Activated naive CD4-positive, alpha-beta T cell treated with anti-CD3 and anti-CD28 coated beads for 36 hours (primary cell): Measurements from ENCODE around the gene DLK2. TPM values are rescaled to one million over a fixed set of nuclear protein-coding genes. Genes with fewer than 3 reads are reported as not detected.
A peak's percentile ranks its signal among the peaks of the same experiment; 100 is the strongest.
"Not testable (repeated sequence)": the region's sequence is repeated elsewhere in the genome, so short reads cannot be mapped to it uniquely, and the experiment has no call there.

Source experiments
- CTCF ChIA-PET: fragments of 350-600 bp; sonication (Branson Sonifier 250); formaldehyde crosslinking; loops from one replicate; lab custom pipeline; 2021; ENCODE audit warnings: antibody characterized with exemption; lab: Charles Lee
- DNase-seq: peaks from one replicate; pipeline ENCODE4 v3.0.0-alpha.2; 2020
- H3K27ac Mint-ChIP-seq: one replicate; pipeline ENCODE4 v1.8.0; 2021; ENCODE audit warnings: mild to moderate bottlenecking, mixed read lengths
- H3K27me3 Mint-ChIP-seq: one replicate; pipeline ENCODE4 v1.8.0; 2021; ENCODE audit warnings: low read depth, mixed read lengths
- H3K36me3 Mint-ChIP-seq: one replicate; pipeline ENCODE4 v1.8.0; 2021; ENCODE audit warnings: low read depth, mixed read lengths
- H3K4me1 Mint-ChIP-seq: one replicate; pipeline ENCODE4 v1.8.0; 2021; ENCODE audit warnings: low read depth, mixed read lengths
- H3K4me3 Mint-ChIP-seq: one replicate; pipeline ENCODE4 v1.8.0; 2021; ENCODE audit warnings: mild to moderate bottlenecking, moderate library complexity, mixed read lengths
- H3K9me3 Mint-ChIP-seq: one replicate; pipeline ENCODE4 v1.8.0; 2021; ENCODE audit warnings: mixed read lengths
- intact Hi-C: fragments of 100-400 bp; cut with micrococcal nuclease; formaldehyde crosslinking; loops from one replicate; pipeline ENCODE4 v1.15.1; 2023
- total RNA-seq, 2 experiments: library from RNA; stranded (reverse); gene quantifications; one replicate each; pipeline ENCODE4 v1.2.3, GENCODE V29; 2021

Gene DLK2
- total RNA-seq, 2 experiments from 2014 or later: 0.47 to 0.52 TPM

DNA sequence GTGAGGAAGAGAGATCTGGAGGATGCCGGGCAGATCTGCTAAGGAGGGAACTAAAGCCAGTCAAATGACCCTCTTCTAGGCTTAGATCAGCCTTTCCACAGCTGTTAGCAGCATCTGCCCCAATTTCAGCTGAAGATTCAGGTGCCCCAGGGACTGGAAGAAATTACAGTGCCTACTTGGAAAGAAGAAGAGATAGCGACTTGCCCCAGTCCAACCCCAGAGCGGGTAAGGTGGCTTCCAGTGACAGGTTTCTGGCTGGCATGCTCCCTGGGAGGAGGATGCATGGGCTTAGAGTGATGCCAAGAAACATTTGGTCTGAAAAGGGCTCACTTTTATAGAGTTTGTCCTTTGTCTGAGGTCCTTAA is 22.6 kb upstream of the DLK2 start:
- CTCF ChIA-PET: interaction anchor here (1.3 kb wide), 1 partner anchor 29 kb away, joined by 3 read pairs; no protein-coding TSS in a partner anchor
- intact Hi-C loops: no loop called here
- no peaks in the 10 kb centered on the region for H3K36me3 Mint-ChIP-seq
- no peaks in the 10 kb centered on the region for H3K27me3 Mint-ChIP-seq
- H3K4me1 Mint-ChIP-seq: peaks cover 47% of the 10 kb centered on the region
- peak; percentile 11 for DNase-seq
- H3K9me3 Mint-ChIP-seq: no peaks in the 10 kb centered on the region
- H3K4me3 Mint-ChIP-seq: peak overlapping the region; percentile 87
- H3K27ac Mint-ChIP-seq: peak overlapping the region; percentile 67

DNA sequence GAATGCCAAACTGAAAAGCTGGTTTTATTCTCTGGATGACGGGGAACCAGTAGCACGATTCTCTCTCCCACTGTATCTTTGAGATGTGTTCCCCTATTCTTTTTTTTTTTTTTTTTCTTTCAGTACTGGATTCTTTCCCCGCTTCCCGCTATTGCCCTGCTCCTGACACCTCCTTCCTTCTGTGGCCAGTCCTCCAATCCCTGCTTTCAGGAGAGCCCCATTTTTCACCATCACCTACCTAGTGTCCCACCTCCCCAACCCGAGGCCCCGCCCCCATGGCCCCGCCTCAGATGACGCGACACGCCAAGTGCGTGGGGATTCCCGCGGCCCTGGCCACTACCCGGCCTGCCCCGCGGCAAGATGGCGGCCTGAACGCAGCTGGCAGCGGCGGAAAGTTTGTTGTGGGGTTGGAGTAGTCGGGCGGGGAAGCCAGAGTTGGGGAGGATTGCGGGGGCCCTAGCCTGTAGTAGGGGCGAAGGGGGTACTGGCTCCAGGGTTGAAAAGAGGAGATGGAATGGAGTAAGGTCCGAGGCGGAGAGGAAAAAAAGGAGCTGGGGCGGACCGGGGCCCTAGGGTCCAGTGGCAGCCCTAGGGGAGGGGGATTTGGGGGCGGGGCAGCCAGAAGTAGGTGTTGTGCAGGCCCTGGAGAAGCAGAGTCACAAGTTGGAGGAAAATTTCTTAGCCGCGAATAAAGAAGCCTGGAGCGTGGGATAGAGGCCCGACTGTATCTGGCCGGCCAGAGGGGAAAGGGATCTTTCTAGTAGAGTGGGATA is 22.1 kb upstream of the DLK2 start, which contains the start of gene TJAP1:
Gene TJAP1 (plus strand): TSS at position 336 of the 773 bp plus-strand sequence. CDS start 21,432 bp downstream, outside the sequence.
- Mint-ChIP-seq H3K36me3 (no peaks in the 10 kb centered on the region), H3K9me3 (no peaks in the 10 kb centered on the region), H3K27me3 (no peaks in the 10 kb centered on the region), H3K4me3 (peak within 1 kb of the TSS; percentile 87), H3K27ac (peak within 1 kb of the TSS; percentile 67), H3K4me1 (peaks cover 45% of the 10 kb centered on the region)
- intact Hi-C loops: loop anchor here (1.0 to 2.0 kb wide), 5 partner anchors 22 to 307 kb away; partner anchors contain the start of genes ABCC10, DLK2, SRF and YIPF3
- DNase-seq: peak; percentile 98
- CTCF ChIA-PET: interaction anchor here (1.3 kb wide), 1 partner anchor 29 kb away, joined by 3 read pairs; no protein-coding TSS in a partner anchor

DNA sequence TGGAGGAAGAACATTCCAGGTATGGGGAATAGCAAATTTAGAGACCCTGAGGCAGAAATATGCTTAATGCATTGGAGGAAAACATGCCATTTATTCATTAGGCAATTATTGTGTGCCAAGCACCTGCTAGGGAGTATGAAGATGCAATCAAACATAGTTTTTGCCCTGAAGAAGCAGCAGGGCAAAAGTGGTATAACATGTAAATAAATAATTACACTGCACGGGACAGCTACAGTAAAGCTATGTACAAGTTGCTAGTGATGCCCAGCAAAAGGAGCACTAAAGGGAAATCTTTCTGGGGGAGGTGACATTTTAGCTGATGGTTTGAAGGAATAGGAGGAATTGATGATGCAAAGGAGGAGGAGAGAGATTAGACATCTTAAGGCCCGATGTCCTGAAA is 21.4 kb upstream of the DLK2 start:
- Mint-ChIP-seq H3K27ac (peak overlapping the region; percentile 67), H3K27me3 (no peaks in the 10 kb centered on the region), H3K4me3 (peak overlapping the region; percentile 87), H3K4me1 (peaks cover 38% of the 10 kb centered on the region), H3K9me3 (no peaks in the 10 kb centered on the region), H3K36me3 (no peaks in the 10 kb centered on the region)
- intact Hi-C loops: loop anchor here (1.0 to 2.0 kb wide), 5 partner anchors 21 to 306 kb away; partner anchors contain the start of genes ABCC10, DLK2, SRF and YIPF3
- CTCF ChIA-PET: no interaction called here
- DNase-seq: no peak

DNA sequence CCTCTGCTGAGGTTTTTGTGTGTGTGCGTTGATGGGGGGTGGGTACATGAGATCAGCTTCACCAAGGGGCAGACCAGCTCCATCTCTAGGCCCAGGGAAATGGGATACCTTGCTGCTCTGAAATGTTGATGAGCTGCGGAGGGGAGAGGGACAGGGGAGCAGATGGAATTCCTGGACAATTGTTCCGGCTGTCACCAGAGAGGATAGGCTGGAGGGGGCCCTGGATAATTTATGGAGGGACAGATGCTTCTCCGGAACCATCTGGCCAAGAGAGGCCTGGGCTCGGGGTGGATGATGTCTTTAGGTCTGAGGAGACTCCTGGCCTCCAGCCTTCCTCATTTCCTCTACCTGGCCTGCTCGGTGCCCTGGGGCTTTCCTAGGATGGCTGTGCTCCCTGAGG is 20.2 kb upstream of the DLK2 start:
- H3K4me3 Mint-ChIP-seq: no peak overlapping the region
- H3K27ac Mint-ChIP-seq: no peak overlapping the region
- intact Hi-C loops: no loop called here
- no peaks in the 10 kb centered on the region for H3K27me3 Mint-ChIP-seq
- no peaks in the 10 kb centered on the region for H3K36me3 Mint-ChIP-seq
- peaks cover 32% of the 10 kb centered on the region for H3K4me1 Mint-ChIP-seq
- no peak for DNase-seq
- CTCF ChIA-PET: interaction anchor here (1.2 kb wide), 1 partner anchor 30 kb away, joined by 5 read pairs; no protein-coding TSS in a partner anchor
- no peaks in the 10 kb centered on the region for H3K9me3 Mint-ChIP-seq

DNA sequence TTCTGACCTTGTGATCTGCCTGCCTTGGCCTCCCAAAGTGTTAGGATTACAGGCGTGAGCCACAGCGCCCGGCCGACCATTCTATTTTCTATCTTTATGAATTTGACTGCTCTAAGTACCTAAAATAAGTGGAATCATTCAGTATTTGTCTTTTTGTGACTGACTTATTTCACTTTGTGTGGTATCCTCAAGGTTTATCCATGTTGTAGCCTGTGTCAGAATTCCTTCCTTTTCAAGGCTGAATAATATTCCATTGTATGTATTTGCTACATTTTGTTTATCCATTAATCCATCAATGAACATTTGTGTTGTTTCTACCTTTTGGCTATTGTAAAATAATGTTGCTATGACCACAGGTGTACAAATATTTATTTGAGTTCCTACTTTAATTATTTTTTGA is 17.2 kb upstream of the DLK2 start:
- no peak overlapping the region for H3K4me3 Mint-ChIP-seq
- no peak overlapping the region for H3K27ac Mint-ChIP-seq
- H3K4me1 Mint-ChIP-seq: peaks cover 10% of the 10 kb centered on the region
- H3K36me3 Mint-ChIP-seq: no peaks in the 10 kb centered on the region
- CTCF ChIA-PET: interaction anchor here (0.6 kb wide), 2 partner anchors 17 to 23 kb away, joined by 3 to 4 read pairs; partner anchors contain the start of gene DLK2
- no peaks in the 10 kb centered on the region for H3K27me3 Mint-ChIP-seq
- intact Hi-C loops: no loop called here
- no peak for DNase-seq
- H3K9me3 Mint-ChIP-seq: no peaks in the 10 kb centered on the region

DNA sequence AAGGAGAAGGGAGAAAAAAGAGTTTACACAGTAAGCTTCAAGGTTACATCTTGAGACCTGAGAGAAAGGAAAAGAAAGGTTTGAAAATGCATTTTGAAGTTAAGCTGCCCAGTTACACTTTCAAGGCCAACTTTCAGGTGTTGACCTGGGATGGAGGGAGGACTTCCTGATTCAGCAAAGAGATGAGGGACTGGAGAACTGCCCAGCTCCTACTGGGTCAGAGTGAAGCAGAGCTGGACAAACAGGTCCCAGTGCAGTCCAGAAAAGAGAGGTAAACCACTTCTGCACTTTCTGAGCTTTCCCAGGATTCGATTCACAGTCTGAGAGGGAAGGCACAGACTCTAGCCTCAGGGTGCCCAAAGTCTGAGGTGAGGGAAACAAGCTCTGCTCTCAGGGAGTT is 16.1 kb upstream of the DLK2 start:
- no peak overlapping the region for H3K4me3 Mint-ChIP-seq
- no peaks in the 10 kb centered on the region for H3K27me3 Mint-ChIP-seq
- DNase-seq: no peak
- H3K27ac Mint-ChIP-seq: no peak overlapping the region
- intact Hi-C loops: no loop called here
- no peaks in the 10 kb centered on the region for H3K36me3 Mint-ChIP-seq
- no peaks in the 10 kb centered on the region for H3K9me3 Mint-ChIP-seq
- H3K4me1 Mint-ChIP-seq: no peaks in the 10 kb centered on the region
- CTCF ChIA-PET: interaction anchor here (0.6 kb wide), 1 partner anchor 22 kb away, joined by 5 read pairs; no protein-coding TSS in a partner anchor

DNA sequence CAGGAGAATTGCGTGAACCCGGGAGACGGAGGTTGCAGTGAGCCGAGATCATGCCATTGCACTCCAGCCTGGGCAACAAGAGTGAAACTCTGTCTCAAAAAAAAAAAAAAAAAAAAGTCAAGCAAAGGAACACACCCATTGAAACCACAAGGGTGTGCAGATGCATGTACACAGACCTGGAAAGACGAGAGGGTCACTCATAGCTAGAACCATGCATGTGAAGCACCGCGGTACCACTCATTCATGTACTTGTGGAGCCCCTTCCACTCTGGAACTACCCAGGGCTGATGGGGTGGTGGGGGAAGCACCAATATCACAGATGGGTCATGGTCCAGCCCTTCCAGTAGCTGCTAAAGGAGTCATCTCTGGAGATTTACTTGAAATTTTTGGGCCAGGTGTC is 14.6 kb upstream of the DLK2 start:
- Mint-ChIP-seq H3K27ac (no peak overlapping the region), H3K4me1 (no peaks in the 10 kb centered on the region), H3K36me3 (no peaks in the 10 kb centered on the region), H3K4me3 (no peak overlapping the region), H3K9me3 (no peaks in the 10 kb centered on the region), H3K27me3 (peaks cover 2% of the 10 kb centered on the region)
- CTCF ChIA-PET: interaction anchor here (1.0 to 1.2 kb wide), 2 partner anchors 13 to 36 kb away, joined by 3 read pairs; no protein-coding TSS in a partner anchor
- DNase-seq: no peak
- intact Hi-C loops: no loop called here

DNA sequence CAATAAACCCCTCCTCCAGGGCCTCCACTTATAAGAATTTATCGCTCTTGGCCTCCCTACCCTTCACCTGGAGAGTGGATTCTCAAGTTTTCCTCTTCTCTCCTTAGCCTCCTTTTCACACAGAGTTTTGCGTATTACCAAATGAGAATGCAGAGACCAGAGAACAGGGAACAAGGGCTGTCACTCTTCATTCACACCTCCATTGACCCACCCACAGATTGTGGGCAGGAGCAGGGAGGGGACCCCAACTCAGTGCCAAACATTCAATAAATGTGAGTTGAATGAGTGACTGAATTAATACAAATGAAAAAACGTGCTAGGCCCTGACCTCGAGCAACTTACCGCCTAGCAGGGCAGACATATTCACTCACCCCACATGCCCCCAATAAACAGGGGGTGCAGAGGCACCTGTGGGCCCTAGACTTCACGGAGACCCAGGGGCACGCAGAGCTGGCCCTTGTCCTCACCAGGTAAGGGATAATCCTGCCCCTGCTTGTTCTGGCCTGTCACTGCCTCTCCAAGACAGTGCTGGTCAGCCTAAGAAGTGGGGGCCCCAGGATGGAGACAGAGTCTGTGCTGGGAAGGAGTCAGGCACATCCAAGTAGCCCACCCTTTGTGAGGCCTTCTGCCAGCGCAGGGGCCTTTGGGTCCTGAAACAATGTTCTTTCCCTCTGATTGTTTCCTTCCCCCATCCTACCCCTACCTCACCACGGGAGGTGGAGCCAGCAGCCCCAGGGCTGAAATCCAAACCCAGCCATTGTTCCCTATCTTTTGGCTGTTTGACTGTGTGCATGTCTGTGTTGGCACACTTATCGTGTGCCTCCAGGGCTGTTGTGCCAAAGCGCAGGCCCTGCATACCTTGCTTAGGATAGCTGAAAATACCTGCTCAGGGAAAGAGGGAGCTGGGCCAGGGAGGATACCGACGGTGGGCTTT is 13.7 kb upstream of the DLK2 start:
- no peak for DNase-seq
- intact Hi-C loops: no loop called here
- H3K4me3 Mint-ChIP-seq: no peak overlapping the region
- H3K9me3 Mint-ChIP-seq: no peaks in the 10 kb centered on the region
- H3K27ac Mint-ChIP-seq: no peak overlapping the region
- CTCF ChIA-PET: interaction anchor here (1.0 kb wide), 1 partner anchor 12 kb away, joined by 3 read pairs; no protein-coding TSS in a partner anchor
- H3K4me1 Mint-ChIP-seq: no peaks in the 10 kb centered on the region
- peaks cover 2% of the 10 kb centered on the region for H3K27me3 Mint-ChIP-seq
- no peaks in the 10 kb centered on the region for H3K36me3 Mint-ChIP-seq

DNA sequence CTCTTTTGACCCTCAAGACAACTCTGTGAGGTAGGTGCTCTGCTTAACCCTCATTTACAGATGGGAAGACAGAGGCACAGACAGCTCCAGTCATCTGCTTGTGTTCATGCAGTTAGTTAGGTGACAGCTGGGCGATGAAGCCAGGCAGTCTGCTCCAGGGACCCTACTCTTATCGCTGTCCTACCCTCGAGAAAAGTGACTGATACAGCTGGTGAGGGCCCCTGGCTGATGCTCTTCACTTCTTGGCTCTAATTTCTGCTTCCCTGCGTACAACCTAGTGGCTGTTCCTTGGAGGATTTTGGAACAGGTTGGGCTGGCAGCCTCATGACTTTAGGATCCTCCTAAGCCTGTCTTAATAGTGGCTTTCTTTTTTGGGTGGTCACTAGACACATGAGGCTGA is 12.9 kb upstream of the DLK2 start:
- no peak overlapping the region for H3K4me3 Mint-ChIP-seq
- H3K27me3 Mint-ChIP-seq: peaks cover 4% of the 10 kb centered on the region
- CTCF ChIA-PET: no interaction called here
- H3K9me3 Mint-ChIP-seq: no peaks in the 10 kb centered on the region
- no peaks in the 10 kb centered on the region for H3K36me3 Mint-ChIP-seq
- intact Hi-C loops: no loop called here
- no peak overlapping the region for H3K27ac Mint-ChIP-seq
- no peak for DNase-seq
- no peaks in the 10 kb centered on the region for H3K4me1 Mint-ChIP-seq

DNA sequence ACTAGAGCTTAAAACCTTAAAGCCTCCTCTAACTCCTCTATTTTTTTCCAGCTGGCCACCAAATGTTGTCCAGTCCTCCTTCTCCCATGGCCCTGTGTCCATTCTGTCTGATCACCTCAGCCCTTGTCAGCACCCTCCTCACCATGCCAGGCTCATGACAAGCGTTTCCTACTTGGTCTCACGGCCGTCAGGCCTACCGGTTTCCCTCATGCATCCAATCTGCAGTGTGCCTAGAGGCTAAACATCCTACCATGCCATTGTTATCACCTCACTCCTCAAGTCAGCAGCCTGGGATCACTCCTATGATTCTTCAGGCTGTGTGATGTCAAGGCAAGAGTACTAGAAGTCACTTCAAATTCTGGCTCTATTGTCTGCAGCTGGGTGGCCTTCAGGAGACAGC is 12.4 kb upstream of the DLK2 start:
- intact Hi-C loops: no loop called here
- Mint-ChIP-seq H3K27ac (no peak overlapping the region), H3K4me1 (no peaks in the 10 kb centered on the region), H3K9me3 (no peaks in the 10 kb centered on the region), H3K36me3 (no peaks in the 10 kb centered on the region), H3K4me3 (no peak overlapping the region), H3K27me3 (peaks cover 7% of the 10 kb centered on the region)
- DNase-seq: no peak
- CTCF ChIA-PET: no interaction called here

DNA sequence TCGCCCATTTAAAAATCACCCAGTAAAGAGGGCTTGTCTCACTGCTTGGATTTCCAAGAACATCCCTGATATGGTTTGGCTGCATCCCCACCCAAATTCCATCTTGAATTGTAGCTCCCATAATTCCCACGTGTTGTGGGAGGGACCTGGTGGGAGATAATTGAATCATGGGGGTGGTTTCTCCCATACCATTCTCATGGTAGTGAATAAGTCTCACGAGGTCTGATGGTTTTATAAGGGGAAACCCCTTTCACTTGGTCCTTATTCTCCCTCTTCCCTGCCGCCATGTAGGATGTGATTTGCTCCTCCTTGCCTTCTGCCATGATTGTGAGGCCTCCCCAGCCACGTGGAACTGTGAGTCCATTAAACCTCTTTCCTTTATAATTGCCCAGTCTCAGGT is 11.9 kb upstream of the DLK2 start:
- DNase-seq, H3K9me3 Mint-ChIP-seq, H3K36me3 Mint-ChIP-seq, H3K27ac Mint-ChIP-seq, intact Hi-C loops, CTCF ChIA-PET, H3K4me1 Mint-ChIP-seq, H3K27me3 Mint-ChIP-seq, H3K4me3 Mint-ChIP-seq: not testable (repeated sequence)

DNA sequence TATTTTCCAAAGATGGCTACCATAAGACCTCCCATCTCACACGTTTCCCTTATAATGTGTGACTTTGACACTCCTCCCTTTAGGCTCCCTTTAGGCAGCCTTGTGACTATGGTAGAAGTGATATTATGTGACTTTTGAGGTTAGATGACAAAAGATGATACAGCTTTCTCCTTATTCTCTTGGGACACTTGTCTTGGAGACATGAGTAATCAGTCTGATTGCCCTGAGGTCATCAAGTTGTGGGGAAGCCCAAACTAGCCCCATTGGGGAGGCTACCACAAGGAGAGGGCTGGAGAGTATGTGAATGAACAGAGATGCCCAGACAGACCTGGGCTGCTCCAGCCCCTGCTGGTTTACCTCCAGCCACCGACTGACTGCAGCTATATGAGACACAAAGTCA is 10.6 kb upstream of the DLK2 start:
- CTCF ChIA-PET: no interaction called here
- Mint-ChIP-seq H3K27me3 (peaks cover 14% of the 10 kb centered on the region), H3K4me3 (no peak overlapping the region), H3K27ac (no peak overlapping the region), H3K9me3 (no peaks in the 10 kb centered on the region), H3K36me3 (no peaks in the 10 kb centered on the region), H3K4me1 (no peaks in the 10 kb centered on the region)
- intact Hi-C loops: no loop called here
- DNase-seq: no peak
